GM19025 (cell line): Measurements from ENCODE around the gene BEX1.
"Not testable (repeated sequence)": the region's sequence is repeated elsewhere in the genome, so short reads cannot be mapped to it uniquely, and the experiment has no call there.

Source experiments
- ATAC-seq: cut with Tn5 transposase; IDR thresholded peaks from one replicate; pipeline ENCODE4 v1.9.1; 2021; ENCODE audit warnings: mild to moderate bottlenecking, low read depth, moderate library complexity; ENCODE audit not compliant: unreplicated experiment

The BEX1 gene

GRCh38 chrX:103063918-103064434, at the start of gene BEX1:
Gene BEX1, minus strand, starts transcription at chrX:103064171. Its CDS starts 897 bp downstream, at chrX:103063274.
- ATAC-seq, result no peak

DNA sequence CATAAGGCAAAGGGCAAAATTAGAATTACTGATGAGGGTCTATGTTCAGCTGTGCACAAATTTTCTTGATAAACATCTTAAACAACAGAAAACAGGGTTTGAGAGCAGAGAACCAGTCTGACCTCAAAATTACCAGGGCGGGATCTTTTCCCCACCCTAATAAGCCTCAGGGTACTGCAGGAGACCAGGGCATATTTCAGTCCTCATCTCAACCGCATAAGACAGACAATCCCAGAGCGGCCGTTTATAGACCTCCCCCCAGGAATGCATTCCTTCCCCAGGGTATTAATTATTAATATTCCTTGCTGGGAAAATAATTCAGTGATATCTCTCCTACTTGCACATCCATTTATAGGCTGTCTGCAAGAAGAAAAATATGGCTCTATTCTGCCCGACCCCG, 45.5 kb upstream of the BEX1 start:
- ATAC-seq, result not testable (repeated sequence)

DNA sequence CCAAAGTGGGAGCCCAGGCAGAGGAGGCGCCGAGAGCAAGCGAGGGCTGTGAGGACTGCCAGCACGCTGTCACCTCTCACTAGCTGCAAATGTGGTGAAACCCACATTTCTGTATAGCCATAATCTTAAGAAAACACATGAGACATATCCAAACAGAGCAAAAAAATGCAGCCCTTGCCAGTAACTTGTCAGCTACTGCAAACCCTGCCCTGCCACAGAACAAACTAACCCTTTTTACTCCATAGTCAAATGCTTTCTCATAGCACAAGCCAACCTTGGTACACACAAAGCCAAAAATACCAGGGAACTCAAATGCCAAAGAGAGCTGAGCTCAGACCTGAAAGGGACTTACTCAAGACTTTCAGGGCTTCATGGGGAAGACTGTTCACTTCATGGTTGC, 43.9 kb upstream of the BEX1 start:
- ATAC-seq, result no peak

- ATAC-seq, result not testable (repeated sequence)
These were observed 43.3 kb upstream of the BEX1 start for GRCh38 chrX:103107227-103107737.

- not testable (repeated sequence) for ATAC-seq
These were observed 40.4 kb upstream of the BEX1 start for GRCh38 chrX:103104370-103104769.

GRCh38 chrX:103103866-103104265, 39.9 kb upstream of the BEX1 start:
- not testable (repeated sequence) for ATAC-seq

DNA sequence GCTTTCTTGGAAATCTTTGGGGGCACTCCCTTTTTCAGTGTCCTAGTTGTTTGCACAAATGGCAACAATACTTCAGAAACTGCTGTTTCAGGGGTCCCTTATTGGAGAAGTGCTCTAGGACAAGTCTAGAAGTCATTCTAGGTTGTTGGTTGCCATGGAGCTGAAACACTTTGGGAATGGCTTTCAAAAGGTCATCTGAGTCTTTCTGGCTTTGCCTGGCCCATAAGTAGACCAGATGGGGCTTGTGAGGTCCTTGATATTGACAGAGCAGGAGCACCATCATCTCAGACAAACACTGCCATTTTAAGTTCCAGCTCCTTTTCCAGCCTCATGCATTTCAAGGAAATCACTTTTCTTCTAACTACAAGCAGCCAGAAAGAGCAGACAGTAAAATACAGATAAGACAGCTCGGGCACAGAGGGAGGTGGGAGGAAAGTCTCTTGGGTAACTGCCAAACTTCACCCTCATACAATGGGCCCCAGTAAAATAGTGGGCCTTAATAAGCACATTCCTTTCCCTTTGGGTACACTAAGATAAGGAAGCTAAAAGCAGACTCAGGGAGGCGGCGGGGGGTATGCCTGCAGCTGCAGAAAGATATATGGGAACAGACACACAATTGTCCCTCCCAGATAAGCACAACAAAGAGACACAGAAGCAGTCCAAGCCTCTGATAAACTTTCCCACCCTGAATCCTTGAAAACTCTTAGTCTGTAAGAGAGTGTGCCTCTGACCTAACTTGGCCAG, 37.5 kb upstream of the BEX1 start:
- ATAC-seq, result no peak

GRCh38 chrX:103100484-103100883, 36.5 kb upstream of the BEX1 start:
- ATAC-seq, result no peak

- ATAC-seq, result no peak
These were observed 35.7 kb upstream of the BEX1 start for GRCh38 chrX:103099691-103100090.

DNA sequence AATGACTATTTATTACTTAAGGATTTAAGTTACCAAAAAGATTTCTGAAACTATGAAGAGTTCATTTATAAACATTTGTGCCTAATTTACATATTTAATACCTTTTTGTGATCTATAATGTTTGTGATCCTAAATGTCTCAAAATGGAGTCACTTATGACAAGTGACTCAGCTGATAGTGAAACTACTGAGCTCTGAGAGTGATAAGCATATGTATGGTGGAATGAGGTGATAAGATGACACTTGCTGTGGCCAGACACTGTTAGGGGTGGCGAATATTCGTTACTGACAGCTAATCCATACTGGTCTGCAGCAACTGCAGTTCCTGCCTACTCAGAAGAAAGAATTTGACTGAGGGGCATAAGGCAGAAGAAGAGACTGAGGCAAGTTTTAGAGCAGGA, 34.5 kb upstream of the BEX1 start:
- ATAC-seq, result no peak

DNA sequence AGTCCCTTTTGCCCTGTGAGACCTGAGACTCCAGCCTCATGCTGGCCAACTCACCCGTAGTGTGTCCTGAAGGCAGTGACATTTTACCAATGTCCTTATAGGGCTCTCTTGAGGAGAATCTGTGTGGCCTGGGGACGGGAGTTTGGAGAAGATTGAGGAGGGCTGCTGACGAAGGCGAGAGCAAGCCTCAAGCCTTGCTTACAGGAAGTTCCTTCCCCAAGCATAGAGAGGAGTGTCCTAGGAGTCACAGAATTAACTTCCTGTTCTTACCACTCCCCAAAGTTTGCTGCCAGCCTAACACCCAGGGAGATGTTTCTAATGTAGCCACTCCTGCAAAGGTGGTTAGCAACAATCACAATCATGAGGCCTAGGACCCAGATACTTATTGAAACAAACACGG, 29.0 kb upstream of the BEX1 start, which contains the start of gene NXF3:
NXF3 (minus strand) TSS at position 202 of the 400 bp plus-strand sequence; CDS start at position 82, 120 bp downstream.
- no peak for ATAC-seq

GRCh38 chrX:103081051-103081450, 17.1 kb upstream of the BEX1 start:
- ATAC-seq, result no peak

- no peak for ATAC-seq
These were observed 9.5 kb upstream of the BEX1 start for GRCh38 chrX:103073467-103073866.

- no peak for ATAC-seq
These were observed 2.6 kb upstream of the BEX1 start for GRCh38 chrX:103066606-103067005.

- ATAC-seq, result no peak
These were observed 653 bp downstream of the BEX1 start for GRCh38 chrX:103063191-103063845.

GRCh38 chrX:103061486-103061885, 2.5 kb downstream of the BEX1 start:
- ATAC-seq, result no peak

GRCh38 chrX:103056902-103057301, 7.1 kb downstream of the BEX1 start:
- ATAC-seq, result no peak

DNA sequence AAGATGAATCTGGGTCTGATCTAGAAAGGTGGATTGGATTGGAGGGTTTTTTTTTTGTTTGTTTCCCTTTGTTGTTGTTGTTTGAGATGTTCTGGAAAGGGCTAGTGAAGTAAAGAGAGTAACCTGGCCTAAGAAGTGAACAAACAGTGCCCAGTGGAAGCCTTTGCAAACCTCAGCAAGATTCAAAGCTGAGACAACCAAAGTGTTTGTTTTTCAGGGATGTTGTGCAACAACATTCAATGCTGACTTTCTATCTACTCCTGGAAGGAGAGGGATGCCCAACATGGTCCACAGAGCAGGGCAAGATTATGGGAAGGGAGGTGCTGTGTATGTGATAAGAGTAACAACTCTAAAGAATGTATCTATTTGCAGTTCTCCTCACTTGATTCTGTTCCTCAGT, 11.3 kb downstream of the BEX1 start:
- ATAC-seq, result no peak

DNA sequence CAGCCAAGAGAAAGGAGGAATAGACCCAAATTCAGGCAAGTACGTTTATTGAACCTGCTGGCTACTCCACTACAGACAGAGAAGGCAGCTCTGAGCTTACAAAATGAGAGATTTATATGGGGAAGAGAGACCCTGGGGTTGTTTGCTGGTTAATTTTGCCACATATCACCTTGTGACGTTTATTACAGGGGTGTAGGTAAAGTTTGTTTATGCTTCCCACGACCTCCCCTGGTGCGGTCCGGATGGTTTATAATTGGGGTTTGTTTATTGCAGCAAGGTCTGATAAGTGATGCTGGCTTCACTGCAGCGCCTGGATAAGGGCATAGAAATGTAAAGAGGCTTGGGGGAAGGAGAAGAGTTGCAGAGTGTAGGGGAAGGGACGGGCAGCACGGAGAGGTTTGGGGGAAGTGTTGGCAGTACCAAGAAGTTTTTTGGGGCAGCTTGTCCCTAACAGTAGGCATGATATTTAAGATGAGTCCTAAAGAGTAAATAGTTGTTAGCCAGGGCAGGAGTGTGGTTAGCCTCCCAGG, 12.6 kb downstream of the BEX1 start:
- no peak for ATAC-seq

DNA sequence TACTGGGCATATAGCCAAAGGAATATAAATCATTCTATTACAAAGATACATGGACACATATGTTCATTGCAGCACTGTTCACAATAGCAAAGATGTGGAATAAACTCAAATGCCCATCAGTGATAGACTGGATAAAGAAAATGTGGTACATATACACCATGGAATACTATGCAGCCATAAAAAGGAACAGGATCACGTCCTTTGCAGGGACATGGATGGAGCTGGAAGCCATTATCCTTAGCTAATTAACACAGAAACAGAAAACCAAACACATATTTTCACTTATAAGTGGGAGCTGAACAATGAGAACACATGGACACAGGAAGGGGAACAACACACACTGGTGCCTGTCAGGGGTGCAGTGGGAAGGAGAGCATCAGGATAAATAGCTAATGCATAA, 30.6 kb downstream of the BEX1 start:
- ATAC-seq, result not testable (repeated sequence)

- no peak for ATAC-seq
These were observed 46.4 kb downstream of the BEX1 start for GRCh38 chrX:103017542-103017941.
